Stimulated activated naive CD8-positive, alpha-beta T cell treated with anti-CD3 and anti-CD28 coated beads, Interleukin-15, amount 100 ng/mL, for 72 hours (primary cell): ENCODE results near the gene PM20D1.

Source experiments
- ATAC-seq: fragments of 150-1000 bp; cut with Tn5 transposase; 2 replicates; pipeline ENCODE4 v1.10.0; 2021; ENCODE audit warnings: mild to moderate bottlenecking, moderate library complexity
- DNase-seq, 2 donors: peaks; one replicate each; pipeline ENCODE4 v3.0.0; 2021 to 2022
- H3K27ac Mint-ChIP-seq, 2 donors: one replicate each; pipeline ENCODE4 v1.8.0; 2022; ENCODE audit warnings: mild to moderate bottlenecking in 2 of 2, mixed read lengths in 2 of 2, moderate library complexity in 2 of 2
- H3K27me3 Mint-ChIP-seq: one replicate; pipeline ENCODE4 v1.8.0; 2022; ENCODE audit warnings: mixed read lengths
- H3K4me1 Mint-ChIP-seq: one replicate; pipeline ENCODE4 v1.8.0; 2022; ENCODE audit warnings: mild to moderate bottlenecking, mixed read lengths
- H3K4me3 Mint-ChIP-seq, 2 donors: one replicate each; pipeline ENCODE4 v1.8.0; 2022; ENCODE audit warnings: mild to moderate bottlenecking in 2 of 2, mixed read lengths in 2 of 2, moderate library complexity in 1 of 2
- H3K9me3 Mint-ChIP-seq, 2 donors: one replicate each; pipeline ENCODE4 v1.8.0; 2022; ENCODE audit warnings: mixed read lengths in 2 of 2

Gene PM20D1

DNA sequence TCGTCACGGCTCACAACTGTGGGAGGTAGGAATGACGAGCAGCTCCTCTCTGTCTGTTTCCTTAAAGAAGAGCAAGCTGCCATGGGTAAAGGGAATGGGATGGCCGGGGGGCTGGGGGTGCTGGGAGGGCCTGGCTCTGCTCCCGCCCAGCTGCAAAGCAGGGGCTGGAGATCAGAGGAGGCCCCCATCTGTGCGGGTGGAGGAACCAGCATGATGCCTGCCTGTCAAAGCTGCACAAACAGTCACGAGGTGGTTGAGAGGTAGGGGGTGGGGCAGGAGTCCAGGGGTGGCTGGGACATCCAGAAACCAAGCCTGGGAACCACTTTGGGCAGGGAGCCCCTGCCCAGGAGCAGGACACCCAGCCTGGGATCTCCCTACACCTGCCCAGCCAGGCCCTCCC lies 49.5 kb downstream of the PM20D1 start:
- no peaks in the 10 kb centered on the region for H3K9me3 Mint-ChIP-seq
- no peaks in the 10 kb centered on the region for H3K27me3 Mint-ChIP-seq
- DNase-seq (no peak), ATAC-seq (no peak)
- H3K4me3 Mint-ChIP-seq = no peak overlapping the region
- peaks cover 29% of the 10 kb centered on the region for H3K4me1 Mint-ChIP-seq
- peak overlapping the region in 1 of 2 donors; percentile 70 for H3K27ac Mint-ChIP-seq

GRCh38 chr1:205798577-205798976 lies 51.4 kb downstream of the PM20D1 start:
- Mint-ChIP-seq H3K4me3 (no peak overlapping the region), H3K9me3 (no peaks in the 10 kb centered on the region), H3K4me1 (peaks cover 11% of the 10 kb centered on the region), H3K27me3 (no peaks in the 10 kb centered on the region), H3K27ac (peak overlapping the region; percentile 36 to 37)
- no peak for ATAC-seq
- DNase-seq = no peak

- Mint-ChIP-seq H3K27ac (peak overlapping the region in 1 of 2 donors; percentile 35), H3K4me1 (peaks cover 9% of the 10 kb centered on the region), H3K9me3 (no peaks in the 10 kb centered on the region), H3K4me3 (no peak overlapping the region), H3K27me3 (no peaks in the 10 kb centered on the region)
- ATAC-seq = no peak
- DNase-seq = no peak
Observed at GRCh38 chr1:205797168-205797567, 52.8 kb downstream of the PM20D1 start.

DNA sequence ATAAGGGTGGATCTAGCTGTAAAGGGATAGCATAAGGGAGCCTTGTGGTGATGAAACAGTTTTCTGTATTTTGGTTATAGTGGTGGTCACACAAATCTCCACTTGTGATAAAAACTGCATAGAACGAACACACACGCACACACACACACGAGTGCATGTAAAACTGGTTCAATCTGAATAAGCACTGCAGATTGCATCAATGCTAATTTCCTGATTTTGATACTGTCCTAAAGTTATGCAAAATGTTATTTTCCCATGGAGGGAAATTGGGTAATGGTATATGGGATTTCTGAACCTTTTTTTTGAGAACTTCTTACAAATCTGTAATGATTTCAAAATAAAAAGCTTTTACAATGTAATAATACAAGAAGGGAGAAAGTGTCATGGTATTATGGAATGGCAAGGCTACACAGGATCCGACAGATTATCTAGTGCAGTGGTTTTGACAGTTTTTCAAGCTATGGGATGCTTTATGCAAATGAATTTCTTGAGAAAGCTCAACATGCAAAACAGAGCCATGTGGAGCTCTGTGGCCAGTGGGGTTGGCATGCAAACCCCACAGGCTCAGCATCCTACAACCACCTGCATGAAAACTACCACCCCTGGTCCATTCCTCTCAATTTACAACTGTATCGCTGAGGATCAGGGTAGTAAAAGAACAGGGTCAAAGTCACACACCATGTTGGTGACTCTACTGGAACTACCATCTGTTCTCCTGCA lies 55.8 kb downstream of the PM20D1 start:
- Mint-ChIP-seq H3K27me3 (no peaks in the 10 kb centered on the region), H3K4me3 (no peak overlapping the region), H3K4me1 (no peaks in the 10 kb centered on the region), H3K27ac (no peak overlapping the region), H3K9me3 (no peaks in the 10 kb centered on the region)
- ATAC-seq = no peak
- DNase-seq = no peak

- DNase-seq = no peak
- Mint-ChIP-seq H3K27ac (peak overlapping the region; percentile 86 to 93), H3K4me1 (no peaks in the 10 kb centered on the region), H3K9me3 (no peaks in the 10 kb centered on the region), H3K4me3 (no peak overlapping the region), H3K27me3 (no peaks in the 10 kb centered on the region)
- no peak for ATAC-seq
Observed at GRCh38 chr1:205792961-205793673, 56.8 kb downstream of the PM20D1 start.

DNA sequence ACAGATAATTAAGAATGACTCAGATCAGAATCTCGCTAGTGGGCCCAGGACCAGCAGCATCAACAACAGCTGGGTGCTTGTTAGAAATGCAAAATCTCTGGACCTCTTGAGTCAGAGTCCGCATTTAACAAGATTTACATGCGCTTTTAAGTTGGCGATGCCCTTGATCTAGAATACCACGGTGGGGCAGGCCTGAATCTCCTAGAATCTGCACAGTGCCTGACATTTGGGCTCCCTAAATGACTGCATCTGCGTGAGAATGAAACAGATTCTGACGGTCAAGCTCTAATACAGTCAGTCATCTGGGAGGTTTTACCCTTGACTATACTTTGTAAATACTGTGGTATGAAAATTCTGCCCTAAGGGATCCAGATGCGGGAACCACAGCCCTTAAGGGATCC lies 57.5 kb downstream of the PM20D1 start:
- DNase-seq (no peak), ATAC-seq (no peak)
- Mint-ChIP-seq H3K4me3 (no peak overlapping the region), H3K4me1 (no peaks in the 10 kb centered on the region), H3K27ac (no peak overlapping the region), H3K27me3 (no peaks in the 10 kb centered on the region), H3K9me3 (no peaks in the 10 kb centered on the region)

- H3K9me3 Mint-ChIP-seq = no peaks in the 10 kb centered on the region
- H3K4me1 Mint-ChIP-seq = no peaks in the 10 kb centered on the region
- no peak overlapping the region for H3K4me3 Mint-ChIP-seq
- ATAC-seq = peak; percentile 98
- DNase-seq = peak; percentile 42 to 61
- no peak overlapping the region for H3K27ac Mint-ChIP-seq
- no peaks in the 10 kb centered on the region for H3K27me3 Mint-ChIP-seq
Observed at GRCh38 chr1:205791568-205792180, 58.3 kb downstream of the PM20D1 start.

DNA sequence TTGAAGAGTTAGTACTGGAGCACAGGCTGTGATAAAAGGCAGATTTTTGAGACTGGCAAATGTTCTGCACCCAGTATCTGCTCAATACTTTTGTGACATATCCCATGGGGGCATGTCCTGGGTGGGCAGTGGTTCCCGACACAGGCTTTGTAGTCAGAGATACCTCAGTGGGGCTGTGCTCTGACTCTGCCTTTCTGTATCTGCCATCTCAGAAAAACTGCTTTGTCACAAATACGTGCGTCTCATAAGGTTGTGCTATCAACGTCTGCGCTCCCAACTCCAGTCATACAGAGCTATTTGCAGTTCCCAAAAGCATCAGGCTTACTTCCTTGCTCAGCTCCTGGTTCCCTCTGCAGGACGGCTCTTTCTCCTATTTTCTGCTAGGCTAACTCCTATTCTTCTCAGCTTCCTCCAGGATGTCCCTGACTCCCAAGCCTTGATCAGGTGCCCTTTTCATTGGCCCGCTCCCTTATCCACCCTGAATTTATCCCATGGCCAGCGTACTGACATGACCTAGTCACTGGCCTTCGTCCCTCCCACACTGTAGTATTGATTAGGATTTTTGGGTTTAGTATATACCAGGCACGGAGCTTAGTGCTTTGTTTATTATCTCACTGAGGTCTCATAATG lies 62.5 kb downstream of the PM20D1 start:
- H3K9me3 Mint-ChIP-seq = no peaks in the 10 kb centered on the region
- H3K27ac Mint-ChIP-seq = no peak overlapping the region
- H3K4me1 Mint-ChIP-seq = peaks cover 8% of the 10 kb centered on the region
- no peak overlapping the region for H3K4me3 Mint-ChIP-seq
- H3K27me3 Mint-ChIP-seq = no peaks in the 10 kb centered on the region
- ATAC-seq (no peak), DNase-seq (no peak)

DNA sequence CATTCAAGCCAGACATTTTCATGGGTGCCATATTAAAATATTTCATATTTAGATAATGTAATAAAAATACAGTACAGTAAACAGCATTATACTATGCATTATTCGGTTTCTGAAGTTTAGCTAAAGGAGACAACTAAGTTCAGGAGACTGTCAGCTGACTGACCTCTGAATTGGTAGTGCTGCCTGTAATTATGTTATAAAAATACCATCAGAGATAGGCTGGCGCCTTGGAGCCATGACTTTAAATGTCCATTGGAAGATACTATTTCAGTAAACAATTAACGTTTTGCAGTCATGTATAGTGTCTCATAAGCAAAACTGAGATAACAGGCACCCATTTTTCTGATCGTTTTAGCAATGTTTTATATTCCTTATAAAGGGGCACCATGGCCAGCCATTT lies 63.3 kb downstream of the PM20D1 start:
- peaks cover 8% of the 10 kb centered on the region for H3K4me1 Mint-ChIP-seq

DNA sequence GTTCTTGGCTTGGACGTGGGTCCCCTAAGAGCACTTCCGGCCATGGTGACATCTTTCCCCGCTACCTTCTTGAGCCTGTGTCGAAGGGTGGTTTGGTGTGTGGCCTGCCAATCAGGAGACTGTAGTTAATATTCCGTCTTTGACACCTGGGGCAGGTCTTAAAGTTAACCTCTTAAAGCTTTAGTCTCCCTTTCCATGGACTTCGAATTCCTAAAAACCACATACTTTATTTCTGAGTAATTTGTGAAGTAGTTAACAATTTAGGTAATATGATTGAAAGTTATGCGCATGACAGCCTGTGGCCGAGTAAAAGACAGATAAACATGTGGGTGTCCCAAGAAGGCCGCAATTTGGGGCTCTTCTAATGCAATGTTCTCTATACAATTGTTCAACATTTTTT lies 64.5 kb downstream of the PM20D1 start:
- H3K4me1 Mint-ChIP-seq = peaks cover 8% of the 10 kb centered on the region
- H3K27me3 Mint-ChIP-seq = no peaks in the 10 kb centered on the region
- H3K9me3 Mint-ChIP-seq = no peaks in the 10 kb centered on the region
- DNase-seq (no peak), ATAC-seq (no peak)
- H3K27ac Mint-ChIP-seq = no peak overlapping the region
- no peak overlapping the region for H3K4me3 Mint-ChIP-seq

More for the DNA sequence above, 63.3 kb downstream of the PM20D1 start:
- DNase-seq (no peak), ATAC-seq (no peak)
- Mint-ChIP-seq H3K4me3 (no peak overlapping the region), H3K27ac (no peak overlapping the region), H3K9me3 (no peaks in the 10 kb centered on the region), H3K27me3 (no peaks in the 10 kb centered on the region)

DNA sequence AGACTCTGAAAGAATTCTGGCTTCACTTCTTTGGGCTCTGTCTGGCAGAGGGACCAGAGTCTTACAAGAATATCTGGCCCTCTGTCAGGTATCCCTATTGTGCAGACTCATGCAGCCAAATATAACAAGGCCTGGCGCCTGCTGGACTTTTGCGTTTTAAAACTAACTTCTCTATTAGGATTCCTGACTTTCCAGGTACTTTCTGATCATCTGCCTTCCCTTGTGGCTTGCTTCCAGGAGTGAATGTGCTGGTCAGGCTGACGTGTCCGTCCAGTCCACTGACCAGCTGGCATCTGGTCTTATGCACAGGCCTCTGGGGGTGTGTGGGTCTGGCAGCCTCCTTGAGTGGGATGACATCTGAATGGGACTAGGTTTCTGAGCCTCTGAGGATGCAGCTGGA lies 66.0 kb downstream of the PM20D1 start:
- Mint-ChIP-seq H3K9me3 (no peaks in the 10 kb centered on the region), H3K27me3 (no peaks in the 10 kb centered on the region), H3K27ac (no peak overlapping the region), H3K4me3 (no peak overlapping the region), H3K4me1 (peaks cover 8% of the 10 kb centered on the region)
- DNase-seq = no peak
- no peak for ATAC-seq

- H3K27me3 Mint-ChIP-seq = no peaks in the 10 kb centered on the region
- no peaks in the 10 kb centered on the region for H3K9me3 Mint-ChIP-seq
- H3K4me3 Mint-ChIP-seq = no peak overlapping the region
- H3K27ac Mint-ChIP-seq = no peak overlapping the region
- H3K4me1 Mint-ChIP-seq = peaks cover 8% of the 10 kb centered on the region
- ATAC-seq = no peak
- no peak for DNase-seq
Observed at GRCh38 chr1:205783433-205783795, 66.5 kb downstream of the PM20D1 start.

DNA sequence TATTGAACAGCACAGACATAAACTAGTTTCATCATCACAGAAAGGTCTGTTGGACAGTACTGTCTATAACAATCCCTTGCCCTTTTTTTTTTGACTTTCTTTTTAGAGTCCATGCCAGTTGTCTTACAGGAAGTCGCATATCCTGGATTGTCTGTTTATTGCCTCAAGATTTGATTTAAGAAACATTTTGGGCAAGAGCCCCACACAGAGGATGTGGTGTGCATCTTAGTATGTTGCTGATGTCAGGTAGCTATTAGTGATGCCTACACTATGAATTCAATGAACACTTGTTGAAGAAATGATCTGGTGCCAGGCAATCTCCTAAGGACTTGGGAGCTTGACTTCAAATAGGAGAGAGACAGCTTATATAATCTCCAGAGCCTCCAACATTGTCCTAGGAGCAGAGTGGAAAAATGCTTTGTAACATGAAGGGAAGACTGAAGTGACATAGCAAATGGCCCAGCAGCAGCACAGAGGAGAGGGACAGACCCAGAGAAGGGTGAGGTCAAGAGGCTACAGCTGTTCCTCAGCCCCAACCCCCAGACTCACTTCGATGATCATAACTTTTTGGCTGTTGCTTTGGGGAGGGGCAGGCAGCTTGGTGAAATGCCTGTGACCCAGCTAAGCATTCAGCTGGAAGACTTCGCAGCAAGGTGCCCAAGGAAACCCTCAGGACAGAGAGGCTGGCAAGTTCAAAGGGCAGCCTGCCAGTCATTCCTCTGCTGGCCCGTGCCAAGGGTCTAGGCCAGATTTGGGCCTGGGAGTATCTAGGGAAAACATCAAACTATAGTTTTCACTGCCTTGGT lies 67.1 kb downstream of the PM20D1 start:
- Mint-ChIP-seq H3K27me3 (no peaks in the 10 kb centered on the region), H3K4me1 (peaks cover 8% of the 10 kb centered on the region), H3K9me3 (no peaks in the 10 kb centered on the region), H3K4me3 (no peak overlapping the region), H3K27ac (peak overlapping the region in 1 of 2 donors; percentile 55)
- ATAC-seq = peak; percentile 96
- DNase-seq = no peak

DNA sequence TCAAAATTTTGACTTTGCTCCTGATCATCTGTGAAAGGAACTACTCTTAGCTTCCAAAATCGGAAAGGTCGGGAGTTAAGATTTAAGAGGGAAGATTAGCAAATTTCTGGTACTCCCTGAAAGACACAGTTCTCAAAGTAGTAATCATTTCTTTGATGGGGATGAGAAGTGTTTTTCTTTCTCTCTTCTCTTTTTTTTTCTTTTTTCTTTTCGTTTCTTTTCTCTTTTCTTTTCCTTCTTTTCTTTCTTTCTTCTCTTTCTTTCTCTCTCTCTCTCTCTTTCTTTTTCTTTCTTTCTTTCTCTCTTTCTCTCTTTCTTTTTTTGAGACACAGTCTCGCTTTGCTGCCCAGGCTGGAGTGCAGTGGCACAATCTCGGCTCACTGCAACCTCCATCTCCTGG lies 69.6 kb downstream of the PM20D1 start:
- H3K9me3 Mint-ChIP-seq = no peaks in the 10 kb centered on the region
- H3K27me3 Mint-ChIP-seq = no peaks in the 10 kb centered on the region
- H3K4me1 Mint-ChIP-seq = peaks cover 18% of the 10 kb centered on the region
- DNase-seq = no peak
- no peak overlapping the region for H3K4me3 Mint-ChIP-seq
- no peak overlapping the region for H3K27ac Mint-ChIP-seq
- ATAC-seq = no peak
